GM12801 (cell line): ENCODE data around the gene NR5A1.

Experiments used
- TF ChIP-seq, protein P1 (sequence below): IDR thresholded peaks from one replicate; pipeline ENCODE4 v1.5.1; 2011; ENCODE audit warnings: control low read depth; ENCODE audit not compliant: insufficient read length; ENCODE audit errors: extremely low read depth

Gene NR5A1

DNA sequence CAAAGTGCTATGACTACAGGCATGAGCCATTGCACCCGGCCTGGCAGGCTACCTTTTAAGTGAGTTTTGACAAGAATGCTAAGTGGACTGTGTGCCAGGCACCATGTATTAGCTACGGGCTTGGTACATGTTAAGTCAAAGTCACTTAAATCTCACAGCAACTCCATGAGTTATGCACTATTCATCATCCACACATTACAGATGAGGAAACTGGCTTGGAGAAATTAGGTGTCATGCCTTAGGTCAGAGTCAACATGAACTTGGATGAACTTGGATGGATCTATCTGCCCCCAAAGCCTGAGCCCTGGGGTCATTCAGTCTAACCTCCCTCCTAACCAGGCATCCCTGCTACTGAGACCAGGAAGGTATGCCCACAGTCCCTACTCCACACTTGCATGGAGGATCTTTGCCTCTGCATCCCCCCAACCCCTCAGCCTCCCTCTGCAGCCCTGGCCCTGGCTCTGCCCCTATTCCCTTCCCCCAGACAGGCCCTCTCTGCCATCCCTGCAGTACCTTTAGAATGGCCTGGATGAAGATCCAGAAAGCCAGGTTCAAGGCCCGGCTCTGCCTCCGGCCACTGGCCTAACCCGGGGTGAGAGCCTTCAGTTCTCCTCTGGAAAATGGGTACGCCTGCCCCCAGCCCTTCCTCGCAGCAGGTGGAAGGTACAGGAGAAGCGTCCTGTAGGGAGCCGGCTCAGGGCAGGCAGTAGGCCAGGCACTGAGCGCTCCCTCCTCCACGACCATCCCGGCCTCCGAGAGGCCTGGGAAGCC lies 57.6 kb downstream of the NR5A1 start:
- TF ChIP-seq, protein P1, sequence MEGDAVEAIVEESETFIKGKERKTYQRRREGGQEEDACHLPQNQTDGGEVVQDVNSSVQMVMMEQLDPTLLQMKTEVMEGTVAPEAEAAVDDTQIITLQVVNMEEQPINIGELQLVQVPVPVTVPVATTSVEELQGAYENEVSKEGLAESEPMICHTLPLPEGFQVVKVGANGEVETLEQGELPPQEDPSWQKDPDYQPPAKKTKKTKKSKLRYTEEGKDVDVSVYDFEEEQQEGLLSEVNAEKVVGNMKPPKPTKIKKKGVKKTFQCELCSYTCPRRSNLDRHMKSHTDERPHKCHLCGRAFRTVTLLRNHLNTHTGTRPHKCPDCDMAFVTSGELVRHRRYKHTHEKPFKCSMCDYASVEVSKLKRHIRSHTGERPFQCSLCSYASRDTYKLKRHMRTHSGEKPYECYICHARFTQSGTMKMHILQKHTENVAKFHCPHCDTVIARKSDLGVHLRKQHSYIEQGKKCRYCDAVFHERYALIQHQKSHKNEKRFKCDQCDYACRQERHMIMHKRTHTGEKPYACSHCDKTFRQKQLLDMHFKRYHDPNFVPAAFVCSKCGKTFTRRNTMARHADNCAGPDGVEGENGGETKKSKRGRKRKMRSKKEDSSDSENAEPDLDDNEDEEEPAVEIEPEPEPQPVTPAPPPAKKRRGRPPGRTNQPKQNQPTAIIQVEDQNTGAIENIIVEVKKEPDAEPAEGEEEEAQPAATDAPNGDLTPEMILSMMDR: no peak

- TF ChIP-seq, protein P1: no peak
Measured at GRCh38 chr9:124448019-124448418, 59.2 kb downstream of the NR5A1 start.

GRCh38 chr9:124447297-124447661 lies 59.9 kb downstream of the NR5A1 start:
- TF ChIP-seq, protein P1: no peak

DNA sequence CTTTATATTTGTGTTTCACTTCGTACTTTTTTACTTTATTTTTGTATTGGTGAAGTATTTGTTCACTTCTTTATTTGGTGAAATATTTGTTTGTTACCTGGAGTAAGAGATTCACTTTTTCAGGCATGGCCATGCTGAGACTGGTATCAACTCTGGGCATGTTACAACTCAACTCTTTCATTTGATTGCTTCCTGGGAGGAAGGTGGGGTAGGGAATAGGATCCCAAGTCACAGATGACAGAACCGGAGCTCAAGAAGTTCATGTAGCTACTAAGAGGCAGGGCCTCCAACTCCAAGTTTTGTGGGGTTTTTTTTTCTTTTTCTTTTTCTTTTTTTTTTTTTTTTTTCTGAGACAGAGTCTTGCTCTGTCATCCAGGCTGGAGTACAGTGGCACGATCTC lies 63.0 kb downstream of the NR5A1 start:
- TF ChIP-seq, protein P1: no peak

GRCh38 chr9:124443625-124444024 lies 63.6 kb downstream of the NR5A1 start:
- TF ChIP-seq, protein P1: no peak

DNA sequence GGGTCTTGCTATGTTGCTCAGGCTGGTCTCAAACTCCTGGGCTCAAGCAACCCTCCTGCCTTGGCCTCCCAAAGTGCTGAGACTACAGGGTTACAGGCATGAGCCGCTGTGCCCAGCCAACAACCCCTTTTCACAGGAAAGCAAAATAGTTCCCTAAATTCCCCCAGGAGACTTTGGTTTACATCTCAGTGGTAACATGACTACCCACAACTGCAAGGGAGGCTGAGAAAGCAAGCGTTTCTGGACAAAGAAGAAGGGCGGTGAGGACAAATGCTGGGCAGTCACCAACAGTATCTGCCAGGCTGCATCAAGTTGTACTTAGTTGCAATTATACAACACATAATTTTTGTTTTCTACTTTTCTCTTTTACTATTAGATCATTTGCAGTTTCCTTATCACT lies 64.4 kb downstream of the NR5A1 start:
- TF ChIP-seq, protein P1: no peak

DNA sequence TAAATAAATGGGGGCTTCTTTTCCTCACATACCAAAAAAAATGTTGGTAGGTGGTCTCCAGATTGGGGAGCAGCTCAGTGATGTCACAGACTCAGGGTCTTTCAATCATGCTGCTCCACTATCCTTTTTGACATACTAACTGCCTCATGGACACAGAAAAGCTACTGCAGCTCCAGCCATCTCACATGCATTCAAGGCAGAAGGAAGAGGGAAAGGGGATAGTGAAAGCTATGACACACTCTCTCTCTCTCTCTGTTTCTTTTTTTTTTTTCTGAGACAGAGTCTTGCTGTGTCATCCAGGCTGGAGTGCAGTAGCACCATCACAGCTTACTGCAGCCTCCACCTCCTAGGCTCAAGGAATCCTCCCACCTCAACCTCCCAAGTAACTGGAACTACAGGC lies 64.8 kb downstream of the NR5A1 start:
- TF ChIP-seq, protein P1: no peak
